Measurements from ENCODE around the gene CPT2. TPM values are rescaled to one million over a fixed set of nuclear protein-coding genes. Genes with fewer than 3 reads are reported as not detected.

Gene CPT2
- total RNA-seq, 1 experiment from 2014 or later: 17.0 TPM

GRCh38 chr1:53160924-53161378 is 35.7 kb upstream of the CPT2 start:
- POLR2A ChIA-PET (ENCODE audit: low non-redundant PET): no interaction called here
- Histone ChIP-seq H3K4me3 (ENCODE audit: low read depth, low read length, poor library complexity, severe bottlenecking) (no peak overlapping the region), H3K27ac (ENCODE audit: low read depth, low read length, poor library complexity, severe bottlenecking) (no peak overlapping the region), H3K27me3 (replicated peaks; ENCODE audit: insufficient read depth, low read depth, low read length, poor library complexity) (no peaks in the 10 kb centered on the region), H3K36me3 (ENCODE audit: insufficient read depth, low read length, poor library complexity, severe bottlenecking) (no peaks in the 10 kb centered on the region), H3K4me1 (ENCODE audit: insufficient read depth, low read length, poor library complexity, severe bottlenecking) (no peaks in the 10 kb centered on the region), H3K9me3 (ENCODE audit: low read depth, low read length, poor library complexity, severe bottlenecking) (no peaks in the 10 kb centered on the region)
- no TSS peak for BruUV-seq (replicated peaks)
- intact Hi-C loops (cut with micrococcal nuclease; ENCODE audit: unreplicated experiment): no loop called here
- no peak for DNase-seq (ENCODE audit: low spot score)
- TF ChIP-seq, protein P1, sequence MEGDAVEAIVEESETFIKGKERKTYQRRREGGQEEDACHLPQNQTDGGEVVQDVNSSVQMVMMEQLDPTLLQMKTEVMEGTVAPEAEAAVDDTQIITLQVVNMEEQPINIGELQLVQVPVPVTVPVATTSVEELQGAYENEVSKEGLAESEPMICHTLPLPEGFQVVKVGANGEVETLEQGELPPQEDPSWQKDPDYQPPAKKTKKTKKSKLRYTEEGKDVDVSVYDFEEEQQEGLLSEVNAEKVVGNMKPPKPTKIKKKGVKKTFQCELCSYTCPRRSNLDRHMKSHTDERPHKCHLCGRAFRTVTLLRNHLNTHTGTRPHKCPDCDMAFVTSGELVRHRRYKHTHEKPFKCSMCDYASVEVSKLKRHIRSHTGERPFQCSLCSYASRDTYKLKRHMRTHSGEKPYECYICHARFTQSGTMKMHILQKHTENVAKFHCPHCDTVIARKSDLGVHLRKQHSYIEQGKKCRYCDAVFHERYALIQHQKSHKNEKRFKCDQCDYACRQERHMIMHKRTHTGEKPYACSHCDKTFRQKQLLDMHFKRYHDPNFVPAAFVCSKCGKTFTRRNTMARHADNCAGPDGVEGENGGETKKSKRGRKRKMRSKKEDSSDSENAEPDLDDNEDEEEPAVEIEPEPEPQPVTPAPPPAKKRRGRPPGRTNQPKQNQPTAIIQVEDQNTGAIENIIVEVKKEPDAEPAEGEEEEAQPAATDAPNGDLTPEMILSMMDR (conservative IDR thresholded peaks at IDR 0.05; ENCODE audit: low read depth, low read length): no peak
- no peak for TF ChIP-seq EZH2 (IDR thresholded peaks at IDR 0.05; ENCODE audit: borderline replicate concordance, low read depth, low read length, poor library complexity, severe bottlenecking)
- CTCF ChIA-PET: no interaction called here

GRCh38 chr1:53162621-53163020 is 34.0 kb upstream of the CPT2 start:
- no TSS peak for BruUV-seq (replicated peaks)
- CTCF ChIA-PET: no interaction called here

DNA sequence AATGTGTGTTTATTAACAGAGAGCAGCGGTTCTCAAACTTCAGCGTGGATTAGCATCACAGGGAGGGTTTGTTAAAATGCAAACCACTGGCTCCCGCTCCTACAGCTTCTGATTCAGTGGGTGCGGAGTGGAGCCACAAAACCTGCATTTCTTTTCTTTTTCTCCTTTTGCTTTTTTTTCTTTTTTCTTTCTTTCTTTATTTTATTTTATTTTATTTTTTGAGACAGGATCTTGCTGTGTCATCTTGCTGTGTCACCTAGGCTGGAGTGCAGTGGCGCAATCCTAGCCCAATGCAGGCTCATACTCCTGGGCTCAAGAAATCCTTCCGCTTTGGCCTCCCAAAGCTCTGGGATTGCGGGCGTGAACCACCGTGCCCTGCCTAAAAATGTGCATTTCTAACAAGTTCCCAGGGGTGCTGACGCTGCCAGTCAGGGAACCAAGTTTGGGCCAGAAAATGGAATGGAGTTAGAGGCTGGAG is 33.3 kb upstream of the CPT2 start:
- Histone ChIP-seq H3K4me3 (ENCODE audit: low read depth, low read length, poor library complexity, severe bottlenecking) (no peak overlapping the region), H3K4me1 (ENCODE audit: insufficient read depth, low read length, poor library complexity, severe bottlenecking) (no peaks in the 10 kb centered on the region), H3K27me3 (replicated peaks; ENCODE audit: insufficient read depth, low read depth, low read length, poor library complexity) (no peaks in the 10 kb centered on the region), H3K27ac (ENCODE audit: low read depth, low read length, poor library complexity, severe bottlenecking) (no peak overlapping the region), H3K9me3 (ENCODE audit: low read depth, low read length, poor library complexity, severe bottlenecking) (no peaks in the 10 kb centered on the region), H3K36me3 (ENCODE audit: insufficient read depth, low read length, poor library complexity, severe bottlenecking) (no peaks in the 10 kb centered on the region)
- no TSS peak for BruUV-seq (replicated peaks)
- CTCF ChIA-PET: no interaction called here
- no peak for TF ChIP-seq EZH2 (IDR thresholded peaks at IDR 0.05; ENCODE audit: borderline replicate concordance, low read depth, low read length, poor library complexity, severe bottlenecking)
- TF ChIP-seq, protein P1 (conservative IDR thresholded peaks at IDR 0.05; ENCODE audit: low read depth, low read length): no peak
- intact Hi-C loops (cut with micrococcal nuclease; ENCODE audit: unreplicated experiment): no loop called here
- no peak for DNase-seq (ENCODE audit: low spot score)
- POLR2A ChIA-PET (ENCODE audit: low non-redundant PET): no interaction called here

More at GRCh38 chr1:53162621-53163020, 34.0 kb upstream of the CPT2 start:
- Histone ChIP-seq H3K9me3 (ENCODE audit: low read depth, low read length, poor library complexity, severe bottlenecking) (no peaks in the 10 kb centered on the region), H3K36me3 (ENCODE audit: insufficient read depth, low read length, poor library complexity, severe bottlenecking) (no peaks in the 10 kb centered on the region), H3K27ac (ENCODE audit: low read depth, low read length, poor library complexity, severe bottlenecking) (no peak overlapping the region), H3K4me3 (ENCODE audit: low read depth, low read length, poor library complexity, severe bottlenecking) (no peak overlapping the region), H3K4me1 (ENCODE audit: insufficient read depth, low read length, poor library complexity, severe bottlenecking) (no peaks in the 10 kb centered on the region), H3K27me3 (replicated peaks; ENCODE audit: insufficient read depth, low read depth, low read length, poor library complexity) (no peaks in the 10 kb centered on the region)
- TF ChIP-seq, protein P1 (conservative IDR thresholded peaks at IDR 0.05; ENCODE audit: low read depth, low read length): no peak
- TF ChIP-seq EZH2 (IDR thresholded peaks at IDR 0.05; ENCODE audit: borderline replicate concordance, low read depth, low read length, poor library complexity, severe bottlenecking): no peak
- POLR2A ChIA-PET (ENCODE audit: low non-redundant PET): no interaction called here
- intact Hi-C loops (cut with micrococcal nuclease; ENCODE audit: unreplicated experiment): no loop called here
- DNase-seq (ENCODE audit: low spot score): no peak
